ENCODE data around the gene RASAL2. TPM values are rescaled to one million over a fixed set of nuclear protein-coding genes. Genes with fewer than 3 reads are reported as not detected.

Gene RASAL2
- total RNA-seq, 1 experiment from 2014 or later = 22.2 TPM

DNA sequence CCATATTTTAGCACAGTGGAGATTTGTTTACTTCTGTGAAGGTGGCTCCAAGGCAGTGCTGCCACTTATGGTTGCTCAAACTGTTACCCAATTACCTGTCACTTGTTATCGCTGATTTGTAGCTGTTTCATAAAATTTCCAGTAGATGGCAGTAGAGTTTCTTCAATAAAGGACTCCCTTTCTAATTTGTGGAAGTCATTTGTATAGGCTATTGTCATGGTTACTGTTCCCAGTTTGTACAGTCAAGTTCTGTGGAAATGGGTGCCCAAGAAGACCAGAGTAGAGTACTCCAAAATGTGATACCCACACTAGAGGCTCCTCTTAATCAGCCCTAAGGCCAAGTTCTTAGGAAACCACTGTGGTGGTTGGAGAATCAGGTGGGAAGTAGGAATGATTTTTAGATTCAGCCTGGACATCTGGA lies 216.8 kb downstream of the RASAL2 start:
- Histone ChIP-seq H4K8ac (replicated peaks; ENCODE audit: insufficient read length, low read depth, low read length) (no peak overlapping the region), H2BK5ac (ENCODE audit: insufficient read length, low read length) (no peak overlapping the region), H2BK15ac (ENCODE audit: low read depth, low read length) (no peak overlapping the region), H3K27ac (ENCODE audit: insufficient read length, low read depth, low read length) (no peak overlapping the region), H4K5ac (ENCODE audit: insufficient read length, low read depth, low read length) (no peak overlapping the region), H3T11ph (ENCODE audit: low read length) (no peak overlapping the region), H3K23me2 (ENCODE audit: insufficient read length, low read depth, low read length, poor library complexity, severe bottlenecking) (no peaks in the 10 kb centered on the region), H3K14ac (ENCODE audit: insufficient read depth, low read length) (no peak overlapping the region), H3K79me1 (ENCODE audit: insufficient read depth, low read depth, low read length, poor library complexity, severe bottlenecking) (no peaks in the 10 kb centered on the region), H3K4ac (ENCODE audit: low read depth, low read length) (no peak overlapping the region), H3K9me3 (ENCODE audit: control insufficient read depth, low read depth, low read length) (no peaks in the 10 kb centered on the region), H3K4me2 (ENCODE audit: insufficient read depth, insufficient read length, low read length) (no peak overlapping the region), H3K27me3 (ENCODE audit: insufficient read depth, low read length) (no peaks in the 10 kb centered on the region), H3K4me1 (ENCODE audit: insufficient read depth, low read length) (no peaks in the 10 kb centered on the region), H2AFZ (ENCODE audit: low read length) (no peak overlapping the region), H3K18ac (ENCODE audit: insufficient read length, low read depth, low read length) (no peak overlapping the region), H3K56ac (ENCODE audit: insufficient read length, low read depth, low read length) (no peak overlapping the region), H4K91ac (ENCODE audit: insufficient read length, low read depth, low read length) (no peak overlapping the region), H3K23ac (ENCODE audit: insufficient read length, low read depth, low read length) (no peak overlapping the region), H2BK120ac (ENCODE audit: low read depth, low read length, poor library complexity, severe bottlenecking) (no peak overlapping the region), H3K79me2 (ENCODE audit: insufficient read depth, low read length) (peaks cover 3% of the 10 kb centered on the region), H3K9ac (ENCODE audit: extremely low read depth, insufficient read length, low read length) (no peak overlapping the region), H2BK20ac (ENCODE audit: low read depth, low read length, poor library complexity, severe bottlenecking) (no peak overlapping the region), H2BK12ac (ENCODE audit: insufficient read length, low read depth, low read length) (no peak overlapping the region), H2AK5ac (ENCODE audit: insufficient read length, low read length) (no peak overlapping the region), H4K20me1 (ENCODE audit: control insufficient read depth, insufficient read depth, insufficient read length) (no peaks in the 10 kb centered on the region)
- Mint-ChIP-seq H3K9me3 (no peaks in the 10 kb centered on the region; a peak in 1 of 5 replicates), H3K4me3 (no peak overlapping the region), H3K27ac (peak overlapping the region in 2 of 3 experiments; percentile 9 to 89; a peak in 3 of 7 replicates), H3K4me1 (peaks cover 9% of the 10 kb centered on the region in 2 experiments), H3K36me3 (ENCODE audit: insufficient read depth in 1 of 3, low read depth in 3 of 3) (peaks cover under 1 to 2% (median 2%) of the 10 kb centered on the region in 3 experiments; a peak in 5 of 7 replicates), H3K27me3 (ENCODE audit: low read depth) (no peaks in the 10 kb centered on the region)
- no peak for DNase-seq
- TF ChIP-seq CTCF (conservative IDR thresholded peaks at IDR 0.05) = peak; percentile 84
- WGBS (ENCODE audit: extremely low coverage, insufficient read length, low lambda C conversion rate) = no CpG with 5 or more reads among the region's 1 CpG
